Brain pericyte (primary cell): ENCODE results near the gene SORCS2.

ENCODE experiments used
- DNase-seq: peaks from one replicate; pipeline ENCODE4 v3.0.0-alpha.2; 2012; ENCODE audit warnings: low read depth, low spot score

SORCS2 gene

DNA sequence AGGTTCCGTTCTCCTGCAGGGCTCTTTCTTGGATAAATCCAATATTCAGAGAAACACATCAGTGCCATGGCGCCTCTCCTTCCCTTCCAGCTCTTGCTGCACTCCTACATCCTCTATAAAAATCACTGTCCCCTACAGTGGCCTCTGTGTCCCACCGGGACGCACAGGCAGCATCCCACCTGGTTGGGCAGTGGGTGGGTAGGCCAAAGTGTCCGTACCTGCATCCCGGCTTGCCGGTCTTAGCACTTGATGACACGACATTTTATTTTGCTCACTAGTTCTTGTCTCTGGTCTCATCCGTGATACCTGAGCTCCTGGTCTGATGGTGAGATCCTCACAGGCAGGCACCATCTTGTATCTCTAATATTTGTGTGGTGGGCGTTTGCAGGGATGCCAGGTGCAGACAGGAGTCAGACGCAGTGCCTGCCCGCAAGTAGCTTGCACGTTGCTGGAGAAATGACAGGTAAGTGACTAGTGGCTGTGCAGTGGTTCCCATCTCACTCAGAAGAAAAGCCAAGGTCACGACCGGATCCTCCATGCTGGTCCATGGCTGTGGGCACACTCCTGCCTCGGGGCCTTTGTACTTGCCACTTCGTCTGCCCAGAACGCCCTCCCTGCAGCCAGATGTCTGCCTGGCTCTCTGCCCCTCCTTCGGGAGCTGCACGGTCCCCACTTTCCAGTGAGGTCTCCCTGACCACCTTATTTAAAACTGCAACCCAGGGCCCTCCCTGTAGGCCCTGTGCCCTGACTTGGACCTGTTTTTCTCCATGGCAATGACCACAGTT, 109.7 kb downstream of the SORCS2 start:
- DNase-seq = no peak

DNA sequence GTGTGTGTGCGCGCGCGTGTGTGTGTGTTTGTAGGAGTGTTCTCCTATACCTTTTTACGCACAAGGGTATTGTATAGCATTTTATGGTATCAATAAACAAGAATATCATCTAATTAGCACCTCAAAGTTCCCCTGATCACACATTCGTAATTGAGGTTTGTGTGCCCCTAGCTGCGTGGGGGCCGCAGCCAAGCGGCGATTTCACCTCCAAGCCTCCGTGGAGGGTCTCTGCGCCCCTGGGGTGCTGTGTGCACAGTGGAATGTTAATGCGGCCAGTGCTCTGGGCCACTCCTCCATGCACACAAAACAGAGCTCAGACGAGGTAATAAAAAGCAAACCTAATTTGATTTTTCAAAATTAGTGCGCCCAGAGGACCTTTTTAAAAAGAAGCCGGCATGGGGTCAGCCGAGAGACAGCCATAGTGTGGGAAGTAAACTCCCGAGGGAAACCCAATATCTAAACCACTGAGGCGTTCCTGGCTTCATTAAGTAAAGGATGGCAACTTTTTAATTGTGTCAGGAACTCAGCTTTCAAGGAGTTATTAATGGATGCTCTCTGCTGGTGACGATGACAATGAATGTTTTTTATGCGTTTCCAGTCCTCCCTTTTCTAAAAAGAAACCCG, 110.6 kb downstream of the SORCS2 start:
- DNase-seq = no peak

DNA sequence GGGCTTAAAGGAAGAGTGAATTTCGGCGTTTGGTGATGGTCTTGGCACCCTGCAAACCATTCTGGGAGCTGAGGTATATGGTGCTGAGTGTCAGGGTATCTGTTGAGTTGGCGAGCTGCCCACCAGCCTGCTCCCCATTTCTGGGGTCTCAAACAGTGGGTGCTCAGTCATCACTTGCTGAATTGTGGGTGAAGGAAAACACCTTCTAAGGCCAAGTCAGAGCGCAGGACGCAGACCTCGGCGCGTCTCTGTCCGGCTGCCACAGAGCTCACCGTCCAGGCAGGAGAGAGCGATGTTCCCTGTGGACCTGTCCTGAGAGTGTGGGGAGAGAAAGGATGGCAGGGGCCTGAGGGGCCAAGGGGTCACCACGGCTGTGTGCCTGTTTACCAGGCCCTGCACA, 111.2 kb downstream of the SORCS2 start:
- DNase-seq = no peak

DNA sequence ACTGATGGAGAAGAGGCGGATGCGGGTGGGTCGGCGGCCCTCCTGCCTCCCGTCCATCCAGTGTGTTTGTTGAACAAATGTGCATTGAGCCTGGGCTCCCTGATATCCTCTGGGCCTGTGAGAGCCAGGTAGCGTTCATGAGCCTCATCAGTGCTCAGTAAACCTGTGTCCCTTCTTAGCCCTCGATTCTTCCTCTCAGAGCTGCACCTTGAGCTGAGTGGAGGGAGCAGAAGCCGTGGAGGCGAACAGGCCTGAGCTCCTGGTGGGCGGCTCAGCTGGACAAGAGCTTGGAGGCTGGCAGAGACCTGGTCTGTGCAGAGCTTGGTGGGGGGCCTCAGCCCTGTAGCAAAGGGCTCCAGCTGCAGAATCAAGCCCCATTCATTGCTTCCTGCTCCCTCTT, 112.1 kb downstream of the SORCS2 start:
- DNase-seq = no peak

DNA sequence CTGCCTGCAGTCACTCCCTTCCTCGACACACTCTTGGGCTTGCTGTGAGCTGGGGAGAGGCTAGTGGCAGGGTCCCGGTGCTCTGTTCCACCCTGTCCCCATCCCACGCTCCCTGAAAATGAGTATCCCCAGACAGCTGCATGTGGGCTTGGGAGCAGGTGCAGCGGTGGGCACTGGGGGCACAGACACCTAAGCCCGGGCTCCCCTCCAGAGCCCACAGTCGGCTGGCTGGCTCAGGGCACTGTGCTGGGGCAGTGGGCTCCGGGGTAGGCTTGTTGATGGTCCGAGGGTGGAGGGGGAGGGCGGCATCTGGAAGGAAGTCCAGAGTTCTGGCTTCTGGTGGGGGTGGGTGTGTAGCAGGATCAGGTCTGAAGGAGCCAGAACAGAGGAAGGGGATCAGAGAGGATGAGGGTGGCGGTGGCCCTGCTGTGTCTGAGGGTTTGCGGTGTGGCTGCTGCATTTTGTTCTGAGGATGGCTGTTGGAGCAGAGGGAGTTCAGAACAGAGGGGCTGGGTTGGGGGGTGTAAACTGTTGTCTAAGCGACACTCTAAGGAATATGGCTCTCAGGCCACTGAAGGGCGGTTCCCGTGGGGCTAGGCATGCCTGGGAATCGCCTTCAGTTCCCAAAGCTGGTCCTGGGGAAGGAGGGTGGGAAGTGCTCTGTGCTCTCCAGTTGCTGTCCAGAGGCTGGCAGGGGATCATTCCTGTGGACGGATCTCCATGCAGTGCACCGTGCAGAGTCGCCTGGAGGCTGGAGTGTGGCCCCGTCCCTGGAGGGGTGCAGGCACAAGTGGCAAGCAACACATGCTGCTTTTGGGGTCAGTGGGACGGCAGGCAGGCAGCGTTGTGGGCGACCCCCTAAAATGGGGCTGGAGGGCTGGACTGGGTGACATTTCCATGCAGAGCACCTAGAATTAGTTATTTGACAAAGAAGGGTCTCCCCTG, 114.0 kb downstream of the SORCS2 start:
- no peak for DNase-seq

DNA sequence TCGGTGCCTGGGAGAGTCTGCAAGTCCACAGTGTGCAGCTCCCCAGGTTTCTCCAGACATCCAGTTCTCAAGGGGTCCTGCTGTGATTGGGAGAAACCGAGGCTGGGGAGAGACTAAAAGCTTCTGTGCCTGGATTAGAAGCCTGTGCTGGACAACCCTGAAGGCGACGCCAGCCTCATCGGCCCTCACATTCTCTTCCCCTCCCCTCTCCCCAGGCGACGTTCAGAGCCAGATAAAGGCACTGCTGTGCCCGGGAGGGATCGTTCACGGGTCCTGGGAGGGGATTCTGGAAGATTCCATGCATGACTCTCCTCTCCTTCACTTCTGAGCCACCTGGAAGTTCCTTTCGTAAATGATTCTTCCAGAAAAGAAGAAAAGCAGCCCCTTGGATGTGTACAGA, 114.6 kb downstream of the SORCS2 start:
- DNase-seq = no peak

DNA sequence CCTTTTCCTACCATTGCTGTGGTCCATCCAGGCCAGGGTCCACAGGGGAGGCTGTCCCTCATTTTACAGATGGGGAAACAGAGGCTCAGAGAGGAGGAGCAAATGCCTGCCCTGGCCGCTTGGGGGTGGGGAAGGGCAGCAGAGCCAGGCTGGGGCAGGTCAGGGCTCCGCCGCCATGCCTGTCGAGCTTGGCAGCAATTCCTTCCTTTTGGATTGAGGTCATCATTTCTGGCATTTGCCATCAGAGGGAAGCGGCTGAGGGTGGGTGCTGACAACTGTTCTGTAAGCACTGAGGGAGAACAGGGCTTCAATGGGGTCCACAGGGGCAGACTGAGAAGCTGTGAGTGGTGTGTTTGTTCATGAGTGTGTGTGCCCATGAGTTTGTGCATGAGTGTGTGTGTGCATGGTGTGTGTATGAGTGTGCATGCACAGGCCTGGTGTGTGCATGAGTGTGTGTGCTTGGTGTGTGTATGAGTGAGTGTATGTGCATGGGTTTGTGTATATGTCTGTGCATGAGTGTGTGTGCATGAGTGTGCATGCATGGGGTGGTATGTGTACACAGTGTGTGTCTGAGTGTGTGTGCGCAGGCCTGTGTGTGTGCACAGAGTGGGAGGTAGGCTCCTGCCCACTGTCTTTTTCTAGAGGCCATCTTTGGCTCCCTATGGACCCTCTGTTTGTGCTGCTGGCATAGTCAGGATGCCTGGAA, 115.2 kb downstream of the SORCS2 start:
- no peak for DNase-seq

DNA sequence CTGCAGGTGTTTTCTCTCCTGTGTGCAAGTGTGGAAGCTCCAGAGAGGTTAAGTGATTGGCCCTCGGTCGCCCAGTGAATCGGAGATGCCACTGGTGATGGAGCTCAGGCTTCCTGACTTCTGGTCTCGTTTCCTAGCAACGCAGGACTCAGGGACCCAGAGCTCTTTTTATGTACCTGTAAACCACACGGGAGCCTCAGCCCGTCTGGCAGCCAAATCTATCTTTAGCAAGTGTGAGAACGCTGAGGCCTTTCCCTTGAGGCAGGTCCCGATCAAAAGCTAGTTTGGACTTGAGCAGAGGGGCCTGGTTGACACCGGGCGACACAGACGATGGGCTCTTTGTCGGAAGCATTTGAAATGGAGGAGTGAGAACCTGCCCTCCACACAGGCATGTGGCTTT, 116.8 kb downstream of the SORCS2 start:
- DNase-seq = no peak

DNA sequence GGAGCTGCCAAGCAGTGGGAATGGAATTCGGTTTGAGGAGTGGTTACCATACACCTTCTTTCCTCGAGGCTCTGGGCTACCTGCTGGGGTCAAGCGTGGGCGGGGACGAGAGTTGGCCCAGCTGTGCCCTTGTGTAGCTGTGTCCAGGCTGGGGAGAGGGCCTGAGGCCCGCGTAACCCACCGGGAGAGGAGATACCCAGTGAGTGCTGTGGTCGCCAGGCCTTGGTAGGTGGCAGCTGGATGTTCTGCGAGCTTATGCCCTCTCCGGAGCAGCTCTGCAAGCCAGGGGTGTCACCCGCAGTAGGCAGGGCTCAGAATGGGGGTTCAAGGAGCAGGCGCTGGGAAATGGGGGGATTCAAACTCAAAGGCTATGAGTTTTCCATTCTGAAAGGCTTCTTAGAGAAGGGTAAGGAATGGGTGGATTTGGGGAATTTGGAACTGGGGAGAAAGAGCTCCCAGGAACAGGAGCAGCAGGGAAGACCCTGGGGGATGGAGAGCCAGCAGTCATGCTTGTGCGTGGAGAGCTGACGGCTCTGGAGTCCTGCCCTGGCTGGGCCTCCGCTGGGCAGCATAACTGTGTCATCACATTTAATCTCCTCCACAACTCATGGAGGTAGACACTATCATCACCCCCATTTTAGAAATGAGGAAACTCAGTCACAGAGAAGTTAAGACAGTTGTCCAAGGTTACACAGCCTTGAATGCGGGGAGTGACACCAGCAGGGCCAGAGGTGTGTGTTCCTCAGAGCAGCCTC, 117.5 kb downstream of the SORCS2 start:
- no peak for DNase-seq

DNA sequence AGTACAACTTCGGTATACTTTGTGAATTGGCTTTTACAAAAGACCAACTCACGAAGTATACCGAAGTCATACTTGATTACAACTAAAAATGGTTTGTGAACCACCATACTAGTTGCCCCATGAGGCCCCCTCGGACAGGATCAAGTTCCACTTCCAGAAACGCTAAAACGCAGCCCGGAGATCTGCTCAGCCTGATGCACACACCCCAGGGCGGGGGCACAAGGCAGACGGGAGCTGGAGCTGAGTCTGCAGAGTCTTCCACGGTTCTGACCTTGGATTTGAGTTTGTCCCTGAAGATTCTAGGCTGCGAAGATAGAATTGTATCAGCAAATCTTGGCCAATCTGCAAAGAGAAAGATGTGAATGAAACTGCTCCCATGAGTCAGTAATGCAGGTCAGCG, 118.1 kb downstream of the SORCS2 start:
- no peak for DNase-seq

DNA sequence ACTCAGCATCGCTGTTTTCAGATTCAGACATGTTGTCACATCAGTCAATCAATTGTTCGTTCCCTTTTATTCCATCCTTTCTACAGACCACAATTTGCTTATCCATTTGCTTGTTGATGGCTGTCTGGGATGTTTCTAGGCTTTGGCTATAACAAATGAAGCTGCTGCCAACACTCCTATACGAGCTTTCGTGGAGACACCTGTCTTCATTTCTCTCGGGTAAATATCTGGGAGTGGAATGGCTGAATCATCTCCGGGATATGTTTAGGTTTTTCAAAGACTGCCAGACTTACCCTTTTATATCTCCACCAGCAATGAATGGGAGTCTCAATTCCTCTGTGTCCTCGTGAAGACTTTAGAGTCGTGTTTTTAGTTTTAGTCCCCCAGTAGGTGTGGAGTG, 118.9 kb downstream of the SORCS2 start:
- no peak for DNase-seq

DNA sequence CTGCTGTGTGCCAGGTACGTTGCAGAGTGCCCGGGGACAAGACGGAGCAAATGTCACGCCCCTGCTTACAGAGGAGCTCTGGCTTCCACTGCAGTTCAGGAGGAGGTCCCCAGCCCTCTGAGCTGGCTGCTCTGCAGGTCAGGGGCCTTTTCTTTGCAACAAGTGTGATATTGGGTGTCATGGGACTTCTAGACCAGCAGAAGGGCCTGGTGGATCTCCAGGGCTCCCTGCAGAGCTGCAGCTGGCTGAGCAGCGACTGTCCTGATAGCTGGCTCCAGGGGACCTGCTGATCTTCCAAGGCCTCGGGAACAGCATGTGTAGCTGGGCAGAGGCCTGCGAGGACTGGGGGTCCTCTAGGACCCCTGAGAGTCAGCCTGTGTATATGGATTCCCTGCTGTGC, 120.4 kb downstream of the SORCS2 start:
- DNase-seq = no peak

DNA sequence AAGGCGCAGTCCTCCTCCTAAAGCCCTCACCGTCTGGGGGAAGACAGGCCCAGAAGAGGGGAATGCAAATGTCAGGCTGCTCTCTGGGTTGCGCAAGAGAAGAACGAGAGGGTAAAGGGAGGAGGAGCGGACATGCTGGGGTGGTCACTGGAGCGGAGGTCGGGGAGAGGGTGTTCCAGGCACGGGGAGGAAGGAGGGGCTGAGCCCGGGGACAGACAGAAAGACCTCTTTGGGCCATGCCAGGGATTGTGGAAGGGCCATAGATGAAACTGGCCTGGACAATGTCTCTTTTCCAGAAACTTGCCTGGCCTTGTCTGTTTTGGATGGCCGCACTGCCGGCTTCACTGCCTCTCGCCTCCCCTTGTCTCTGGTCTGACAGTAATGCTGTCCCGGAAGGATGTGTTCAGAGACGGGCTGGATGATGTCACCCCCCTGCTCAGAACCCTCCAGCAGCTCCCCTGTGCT, 121.0 kb downstream of the SORCS2 start:
- DNase-seq = no peak

DNA sequence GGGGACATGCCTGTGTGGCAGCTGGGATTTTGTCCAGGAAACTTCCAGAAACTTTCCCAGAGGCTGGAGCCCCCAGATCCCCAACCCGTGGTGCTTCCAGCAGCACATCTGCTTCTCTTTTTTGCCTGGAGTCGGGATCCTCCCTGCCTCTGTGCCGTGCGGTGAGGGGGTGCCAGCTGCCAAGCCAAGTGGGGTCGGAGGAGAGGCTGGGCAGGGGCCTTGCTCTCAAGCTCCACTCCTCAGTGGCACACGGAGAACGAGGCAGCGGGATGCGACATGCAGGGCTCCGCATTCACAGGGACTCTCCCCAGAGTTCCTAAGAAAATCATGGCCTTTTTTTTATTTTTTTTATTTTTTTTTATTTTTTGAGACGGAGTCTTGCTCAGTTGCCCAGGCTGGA, 121.7 kb downstream of the SORCS2 start:
- no peak for DNase-seq

DNA sequence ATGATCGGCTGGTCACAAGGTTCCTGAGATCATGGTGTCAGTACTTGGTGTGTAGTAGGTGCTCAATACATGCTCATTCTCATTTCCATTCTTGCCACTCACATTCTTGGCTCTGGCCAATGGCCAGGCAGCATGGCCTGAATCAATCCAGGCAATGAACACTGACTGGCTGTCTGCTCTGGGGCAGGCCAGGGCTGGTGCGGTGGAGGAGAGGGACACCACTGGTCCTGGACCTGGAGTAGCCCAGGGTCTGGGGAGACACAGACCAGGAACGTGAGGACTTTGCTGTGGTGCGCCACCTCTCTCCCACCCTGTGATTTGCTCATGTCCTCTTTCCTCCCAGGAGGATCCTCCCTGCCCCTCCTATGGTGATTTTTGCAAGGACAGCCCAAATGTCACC, 122.9 kb downstream of the SORCS2 start:
- DNase-seq = no peak

DNA sequence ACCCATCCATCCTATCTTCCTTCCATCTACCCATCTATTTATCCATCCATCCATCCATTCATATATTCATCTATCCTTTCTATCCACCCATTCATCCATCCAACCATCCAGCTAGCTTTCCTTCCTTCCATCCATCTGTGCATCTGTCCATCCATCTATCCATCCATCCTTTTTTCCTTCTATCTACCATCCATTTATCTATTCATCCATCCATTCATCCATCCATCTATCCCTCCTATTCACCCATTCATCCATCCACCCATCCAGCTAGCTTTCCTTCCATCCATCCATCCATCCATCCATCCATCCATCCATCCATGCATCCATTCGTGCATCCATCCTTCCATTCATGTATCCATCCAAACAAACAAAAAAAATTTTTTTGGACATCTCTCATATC, 123.6 kb downstream of the SORCS2 start:
- no peak for DNase-seq

DNA sequence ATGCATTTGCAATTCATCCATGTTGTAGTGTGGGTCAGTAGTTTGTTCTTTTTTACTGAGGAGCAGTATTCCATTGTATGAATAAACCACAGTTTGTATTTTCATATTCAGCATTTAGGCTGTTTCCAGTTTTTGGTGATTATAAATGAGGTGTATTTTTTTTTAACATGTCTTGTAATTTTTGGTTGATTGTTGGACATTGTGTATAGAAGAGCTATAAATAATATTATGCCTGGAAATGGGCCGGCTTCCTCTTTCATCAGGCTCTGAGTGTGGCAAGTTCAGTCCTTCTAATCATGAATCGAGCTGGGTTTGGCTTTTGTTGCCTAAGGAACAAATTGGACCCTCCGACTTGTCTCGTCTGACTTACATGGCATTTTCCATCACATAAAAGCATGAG, 126.7 kb downstream of the SORCS2 start:
- DNase-seq = no peak

DNA sequence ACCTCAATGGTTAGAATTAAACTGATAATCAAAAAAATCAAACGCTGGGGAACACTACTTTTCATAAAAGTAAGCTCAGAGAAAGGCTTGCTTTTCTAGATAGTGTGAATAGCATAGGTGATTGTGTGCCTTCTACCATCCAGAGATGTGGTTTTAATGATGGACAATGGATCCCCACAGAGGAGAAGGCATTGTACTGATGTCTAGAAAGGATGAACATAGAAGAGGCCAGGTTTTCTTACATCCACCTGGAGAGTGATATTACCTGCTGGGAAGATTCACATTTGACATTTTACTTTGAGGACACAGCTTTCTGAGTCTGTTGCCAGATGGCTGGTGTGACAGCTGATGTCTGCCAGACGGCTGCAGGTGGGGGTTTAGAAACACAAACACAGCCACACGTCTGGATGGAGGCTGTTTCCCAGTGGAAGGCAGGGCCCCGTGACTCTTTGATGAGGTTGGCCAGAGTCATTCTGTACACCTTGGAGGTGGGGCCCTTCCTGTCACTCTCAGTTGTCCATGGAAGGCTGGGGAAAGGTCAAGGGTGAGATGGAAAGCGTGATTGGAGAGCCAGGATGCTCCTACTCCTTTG, 128.0 kb downstream of the SORCS2 start:
- DNase-seq = no peak

DNA sequence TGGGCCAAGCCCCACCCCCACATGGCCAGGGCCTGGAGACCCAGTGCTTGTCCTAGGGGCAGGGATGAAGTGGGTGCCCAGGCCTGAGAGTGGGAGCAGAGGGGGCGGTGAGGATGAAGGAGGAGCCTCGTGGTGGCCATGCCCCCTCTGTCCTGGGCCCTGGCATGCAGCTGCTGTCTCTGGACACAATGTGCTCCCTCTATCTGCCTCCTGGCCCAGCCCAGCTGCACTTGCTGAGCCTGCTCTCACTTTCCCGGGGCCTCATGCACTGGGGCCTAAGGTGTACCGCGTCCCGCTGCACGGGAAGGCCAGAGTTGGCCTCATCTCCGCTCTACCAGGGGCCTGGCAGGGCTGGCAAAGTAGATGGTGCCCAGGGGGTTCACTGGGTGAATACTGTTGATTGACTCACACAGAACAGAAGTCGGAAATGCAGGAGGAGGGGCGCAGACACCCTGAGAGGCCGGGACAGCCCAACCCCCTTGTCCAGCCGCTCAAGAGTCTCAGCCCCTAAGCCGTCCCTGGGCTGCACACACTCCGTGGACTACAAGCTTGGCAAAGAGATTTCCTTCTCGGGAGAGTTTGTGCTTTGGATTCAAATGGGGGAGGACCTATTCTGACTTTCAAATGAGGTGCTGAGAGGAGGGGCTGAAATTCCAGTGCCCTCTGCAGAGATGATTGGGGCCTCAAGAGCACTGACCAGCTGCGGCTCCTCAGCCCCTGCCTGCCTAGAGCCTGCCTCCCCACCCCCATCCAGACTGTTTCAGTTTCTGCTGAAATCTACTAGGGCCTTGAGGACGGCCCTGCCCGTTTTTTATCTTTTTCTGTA, 130.0 kb downstream of the SORCS2 start:
- DNase-seq = no peak

DNA sequence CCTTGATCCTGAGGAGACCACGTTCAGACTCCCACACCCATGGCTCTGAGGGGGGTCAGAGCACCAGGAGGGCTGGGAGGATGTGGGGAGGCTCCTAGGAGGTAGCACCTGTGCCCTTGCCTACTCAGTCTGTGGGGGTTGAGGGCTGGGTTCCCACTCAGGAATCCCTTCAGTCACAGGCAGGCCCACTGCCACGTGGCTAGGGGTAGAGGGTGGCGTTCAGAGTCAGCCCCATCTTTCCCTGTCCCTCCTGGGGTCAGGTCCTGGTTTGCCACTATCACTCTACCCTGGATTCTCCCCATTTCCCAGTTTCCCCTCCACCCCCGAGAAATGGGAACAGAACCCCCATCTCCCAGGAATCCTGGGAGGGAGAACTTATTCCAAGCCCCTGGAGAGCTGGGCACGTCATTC, 131.1 kb downstream of the SORCS2 start:
- no peak for DNase-seq
